ENCODE results near the gene ENDOG.

- TF ChIP-seq EZH2 (IDR thresholded peaks at IDR 0.05; ENCODE audit: low read depth, unreplicated experiment) (no peak), CTCF (conservative IDR thresholded peaks at IDR 0.05; ENCODE audit: low read depth in 2 of 2) (no peak), REST (IDR thresholded peaks at IDR 0.05; ENCODE audit: unreplicated experiment) (no peak), POLR2AphosphoS5 (IDR thresholded peaks at IDR 0.05; ENCODE audit: low read depth) (no peak), ZNF331 (CRISPR knock-in tag; IDR thresholded peaks at IDR 0.05; ENCODE audit: low read depth) (no peak), EZH2phosphoT487 (IDR thresholded peaks at IDR 0.05; ENCODE audit: unreplicated experiment) (no peak), JUNB (IDR thresholded peaks at IDR 0.05; ENCODE audit: unreplicated experiment) (no peak), STAT1 (IDR thresholded peaks at IDR 0.05; ENCODE audit: unreplicated experiment) (no peak), CREB1 (CRISPR knock-in tag; IDR thresholded peaks at IDR 0.05; ENCODE audit: low read depth) (no peak), ZNF114 (CRISPR knock-in tag; IDR thresholded peaks at IDR 0.05) (no peak), ETS1 (IDR thresholded peaks at IDR 0.05) (no peak)
Measured at GRCh38 chr9:128860937-128861336, 42.6 kb downstream of the ENDOG start.

Measured in GM23338 (cell line).